ENCODE data around the gene ST6GALNAC1. TPM values are rescaled to one million over a fixed set of nuclear protein-coding genes. Genes with fewer than 3 reads are reported as not detected.

Gene ST6GALNAC1, protein sequence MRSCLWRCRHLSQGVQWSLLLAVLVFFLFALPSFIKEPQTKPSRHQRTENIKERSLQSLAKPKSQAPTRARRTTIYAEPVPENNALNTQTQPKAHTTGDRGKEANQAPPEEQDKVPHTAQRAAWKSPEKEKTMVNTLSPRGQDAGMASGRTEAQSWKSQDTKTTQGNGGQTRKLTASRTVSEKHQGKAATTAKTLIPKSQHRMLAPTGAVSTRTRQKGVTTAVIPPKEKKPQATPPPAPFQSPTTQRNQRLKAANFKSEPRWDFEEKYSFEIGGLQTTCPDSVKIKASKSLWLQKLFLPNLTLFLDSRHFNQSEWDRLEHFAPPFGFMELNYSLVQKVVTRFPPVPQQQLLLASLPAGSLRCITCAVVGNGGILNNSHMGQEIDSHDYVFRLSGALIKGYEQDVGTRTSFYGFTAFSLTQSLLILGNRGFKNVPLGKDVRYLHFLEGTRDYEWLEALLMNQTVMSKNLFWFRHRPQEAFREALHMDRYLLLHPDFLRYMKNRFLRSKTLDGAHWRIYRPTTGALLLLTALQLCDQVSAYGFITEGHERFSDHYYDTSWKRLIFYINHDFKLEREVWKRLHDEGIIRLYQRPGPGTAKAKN
- not detected in 2 replicates for total RNA-seq (2016; rRNA removed; fragmentation: Illumina TruSeq; extraction: Trizol)
- not detected in 2 replicates for total RNA-seq (2016; cell fraction: cytosol; rRNA removed; fragmentation: Illumina TruSeq; extraction: Trizol; ENCODE audit: low read depth)
- not detected in 2 replicates for total RNA-seq (2016; cell fraction: insoluble cytoplasmic fraction; rRNA removed; fragmentation: Illumina TruSeq; extraction: Trizol)
- not detected in 2 replicates for total RNA-seq (2016; cell fraction: membrane; rRNA removed; fragmentation: Illumina TruSeq; extraction: Trizol)
- not detected in 2 replicates for total RNA-seq (2016; cell fraction: nucleus; rRNA removed; fragmentation: Illumina TruSeq; extraction: Trizol)
- polyA plus RNA-seq (2011; rRNA removed) = not detected in 2 replicates
- polyA plus RNA-seq (2011; cell fraction: cytosol; rRNA removed) = not detected in 2 replicates
- polyA plus RNA-seq (2011; cell fraction: nucleus; rRNA removed) = not detected in 2 replicates
- polyA plus RNA-seq (2012) = not detected in 2 replicates
- polyA plus RNA-seq (2016; cell fraction: cytosol; fragmentation: Illumina TruSeq; extraction: Trizol; ENCODE audit: low read depth) = not detected in 2 replicates
- polyA plus RNA-seq (2016; cell fraction: insoluble cytoplasmic fraction; fragmentation: Illumina TruSeq; extraction: Trizol; ENCODE audit: low read depth) = not detected in 2 replicates
- not detected in 2 replicates for polyA plus RNA-seq (2016; cell fraction: membrane; fragmentation: Illumina TruSeq; extraction: Trizol; ENCODE audit: low read depth)
- polyA plus RNA-seq (2016; cell fraction: nucleus; fragmentation: Illumina TruSeq; extraction: Trizol; ENCODE audit: insufficient read depth, low read depth) = not detected in 2 replicates
- polyA minus RNA-seq (2011; rRNA and poly(A)+ RNA removed; ENCODE audit: low replicate concordance) = 0.36 and 9.8 TPM in 2 replicates
- not detected in 2 replicates for polyA minus RNA-seq (2011; cell fraction: cytosol; rRNA and poly(A)+ RNA removed)
- polyA minus RNA-seq (2011; cell fraction: nucleus; rRNA and poly(A)+ RNA removed) = not detected in 2 replicates
- percentile 5 among the genes with signal in this experiment for Bru-seq, nascent RNA
- BruChase-seq, experiment 1, labeled RNA remaining after a 6-hour chase = not detected
- BruChase-seq, experiment 2, labeled RNA remaining after a 2-hour chase = not detected
- long read RNA-seq, experiment 1 = 0 reads
- long read RNA-seq, experiment 2 = 0 reads

DNA sequence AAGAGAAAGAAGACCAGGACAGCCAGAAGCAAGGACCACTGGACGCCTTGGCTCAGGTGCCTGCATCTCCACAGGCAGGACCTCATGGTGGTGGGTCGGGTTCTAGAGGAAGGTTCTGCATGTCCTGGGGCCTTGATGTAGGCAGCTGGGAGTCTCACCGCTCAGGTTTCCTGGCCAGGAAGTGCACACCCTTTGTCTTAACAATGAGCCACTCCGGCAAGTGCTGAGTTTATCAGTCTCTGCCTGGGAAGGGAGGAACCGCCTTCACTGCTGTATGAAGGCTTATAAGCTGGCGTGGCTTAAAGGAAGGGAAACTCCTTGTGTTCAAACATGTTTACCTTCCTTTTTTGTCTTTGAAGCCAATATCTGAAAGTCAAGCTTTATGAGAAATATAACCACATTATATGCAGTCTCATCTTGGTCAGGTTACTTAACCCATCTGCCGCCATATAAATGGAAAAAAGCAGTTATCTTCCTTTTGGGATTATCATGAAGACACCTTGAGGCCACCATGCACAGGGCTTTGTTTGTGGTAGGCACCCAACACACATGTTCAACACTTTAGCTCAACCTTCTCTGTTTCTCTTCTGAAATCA lies at the start of gene ST6GALNAC1:
TSS of gene ST6GALNAC1 (minus strand) at position 205 of the 596 bp plus-strand sequence. CDS start at position 86, 119 bp downstream.
- no peak within 1 kb of the TSS; the same call in 1 of the 2 replicates for H3K4me2 ChIP-seq (ENCODE audit: low read depth, low read length)
- CTCF ChIA-PET (ENCODE audit: low intra/inter-chr PET ratio, low total read pairs) = no interaction called here
- TF ChIP-seq, protein P1, sequence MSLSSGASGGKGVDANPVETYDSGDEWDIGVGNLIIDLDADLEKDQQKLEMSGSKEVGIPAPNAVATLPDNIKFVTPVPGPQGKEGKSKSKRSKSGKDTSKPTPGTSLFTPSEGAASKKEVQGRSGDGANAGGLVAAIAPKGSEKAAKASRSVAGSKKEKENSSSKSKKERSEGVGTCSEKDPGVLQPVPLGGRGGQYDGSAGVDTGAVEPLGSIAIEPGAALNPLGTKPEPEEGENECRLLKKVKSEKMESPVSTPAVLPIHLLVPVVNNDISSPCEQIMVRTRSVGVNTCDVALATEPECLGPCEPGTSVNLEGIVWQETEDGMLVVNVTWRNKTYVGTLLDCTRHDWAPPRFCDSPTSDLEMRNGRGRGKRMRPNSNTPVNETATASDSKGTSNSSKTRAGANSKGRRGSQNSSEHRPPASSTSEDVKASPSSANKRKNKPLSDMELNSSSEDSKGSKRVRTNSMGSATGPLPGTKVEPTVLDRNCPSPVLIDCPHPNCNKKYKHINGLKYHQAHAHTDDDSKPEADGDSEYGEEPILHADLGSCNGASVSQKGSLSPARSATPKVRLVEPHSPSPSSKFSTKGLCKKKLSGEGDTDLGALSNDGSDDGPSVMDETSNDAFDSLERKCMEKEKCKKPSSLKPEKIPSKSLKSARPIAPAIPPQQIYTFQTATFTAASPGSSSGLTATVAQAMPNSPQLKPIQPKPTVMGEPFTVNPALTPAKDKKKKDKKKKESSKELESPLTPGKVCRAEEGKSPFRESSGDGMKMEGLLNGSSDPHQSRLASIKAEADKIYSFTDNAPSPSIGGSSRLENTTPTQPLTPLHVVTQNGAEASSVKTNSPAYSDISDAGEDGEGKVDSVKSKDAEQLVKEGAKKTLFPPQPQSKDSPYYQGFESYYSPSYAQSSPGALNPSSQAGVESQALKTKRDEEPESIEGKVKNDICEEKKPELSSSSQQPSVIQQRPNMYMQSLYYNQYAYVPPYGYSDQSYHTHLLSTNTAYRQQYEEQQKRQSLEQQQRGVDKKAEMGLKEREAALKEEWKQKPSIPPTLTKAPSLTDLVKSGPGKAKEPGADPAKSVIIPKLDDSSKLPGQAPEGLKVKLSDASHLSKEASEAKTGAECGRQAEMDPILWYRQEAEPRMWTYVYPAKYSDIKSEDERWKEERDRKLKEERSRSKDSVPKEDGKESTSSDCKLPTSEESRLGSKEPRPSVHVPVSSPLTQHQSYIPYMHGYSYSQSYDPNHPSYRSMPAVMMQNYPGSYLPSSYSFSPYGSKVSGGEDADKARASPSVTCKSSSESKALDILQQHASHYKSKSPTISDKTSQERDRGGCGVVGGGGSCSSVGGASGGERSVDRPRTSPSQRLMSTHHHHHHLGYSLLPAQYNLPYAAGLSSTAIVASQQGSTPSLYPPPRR (CRISPR knock-in tag; IDR thresholded peaks at IDR 0.05; ENCODE audit: borderline replicate concordance) = no peak
- no peak for TF ChIP-seq ZNF776 (CRISPR knock-in tag; IDR thresholded peaks at IDR 0.05)
- TF ChIP-seq ZNF879 (CRISPR knock-in tag; IDR thresholded peaks at IDR 0.05) = no peak
- TF ChIP-seq ZNF790 (CRISPR knock-in tag; IDR thresholded peaks at IDR 0.05; ENCODE audit: borderline replicate concordance) = no peak
- no peak for TF ChIP-seq ISL2 (CRISPR knock-in tag; IDR thresholded peaks at IDR 0.05)
- TF ChIP-seq, protein P2, sequence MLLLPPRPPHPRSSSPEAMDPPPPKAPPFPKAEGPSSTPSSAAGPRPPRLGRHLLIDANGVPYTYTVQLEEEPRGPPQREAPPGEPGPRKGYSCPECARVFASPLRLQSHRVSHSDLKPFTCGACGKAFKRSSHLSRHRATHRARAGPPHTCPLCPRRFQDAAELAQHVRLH (CRISPR knock-in tag; IDR thresholded peaks at IDR 0.05; ENCODE audit: borderline replicate concordance, low read depth) = no peak
- no peak for TF ChIP-seq KLF6 (CRISPR knock-in tag; IDR thresholded peaks at IDR 0.05)
- TF ChIP-seq ZNF432 (CRISPR knock-in tag; IDR thresholded peaks at IDR 0.05; ENCODE audit: borderline replicate concordance) = no peak
- TF ChIP-seq KMT2B (CRISPR knock-in tag; IDR thresholded peaks at IDR 0.05) = no peak
- TF ChIP-seq ZNF264 (CRISPR knock-in tag; IDR thresholded peaks at IDR 0.05) = no peak
- TF ChIP-seq ZBTB3 (CRISPR knock-in tag; IDR thresholded peaks at IDR 0.05; ENCODE audit: borderline replicate concordance, low read depth) = no peak
- no peak for TF ChIP-seq NFATC3 (CRISPR knock-in tag; IDR thresholded peaks at IDR 0.05)
- TF ChIP-seq SIX1 (CRISPR knock-in tag; IDR thresholded peaks at IDR 0.05; ENCODE audit: borderline replicate concordance) = no peak
- no peak for TF ChIP-seq BHLHE40 (IDR thresholded peaks at IDR 0.05; ENCODE audit: low read length)

More for the DNA sequence above, at the start of gene ST6GALNAC1:
- no peaks in the 10 kb centered on the region for H3K36me3 ChIP-seq (replicated peaks in 1 of 2; ENCODE audit: control insufficient read depth in 1 of 2, insufficient read depth in 2 of 2, low read length in 2 of 2)
- ATAC-seq (no peak), FAIRE-seq (no peak), DNase-seq (ENCODE audit: low spot score) (no peak)
- H4K20me1 ChIP-seq (ENCODE audit: insufficient read depth, low read length) = no peaks in the 10 kb centered on the region
- intact Hi-C loops (cut with micrococcal nuclease; ENCODE audit: unreplicated experiment) = no loop called here
- in situ Hi-C loops (cut with HindIII; ENCODE audit: extremely low pct_ligation_motif_present, low pct_unique_long_range_greater_than_20kb) = no loop called here
- no peaks in the 10 kb centered on the region for H3K9me3 ChIP-seq (ENCODE audit: low read length)
- H3K27me3 ChIP-seq (ENCODE audit: control insufficient read depth in 1 of 2, insufficient read depth in 2 of 2, low read length in 2 of 2) = no peaks in the 10 kb centered on the region
- H2AFZ ChIP-seq (ENCODE audit: low read length) = no peak within 1 kb of the TSS
- POLR2A ChIA-PET = interaction anchor here (0.7 kb wide), 1 partner anchor 28 kb away, joined by 3 read pairs; no protein-coding TSS in a partner anchor
- H3K79me2 ChIP-seq (ENCODE audit: insufficient read depth, low read length) = no peaks in the 10 kb centered on the region
- BruUV-seq (replicated peaks) = no TSS peak
- 94% methylated on average over 7 of the region's 7 CpGs for WGBS (ENCODE audit: low lambda C conversion rate)
- peaks cover 43% of the 10 kb centered on the region for H3K4me1 ChIP-seq (ENCODE audit: insufficient read depth, low read length)
- H3K4me3 ChIP-seq (replicated peaks in 1 of 3; ENCODE audit: insufficient read depth in 1 of 3, low read depth in 2 of 3, low read length in 3 of 3) = no peak within 1 kb of the TSS
- H3K27ac ChIP-seq (ENCODE audit: extremely low read length, insufficient read depth, low read length) = no peak within 1 kb of the TSS
- no peak within 1 kb of the TSS for H3K9ac ChIP-seq (ENCODE audit: insufficient read depth, low read depth, low read length)

Data from HepG2 (cell line).